GM04504 (cell line): ENCODE measurements around the gene ATP5F1C.
"Not testable (repeated sequence)": the region's sequence is repeated elsewhere in the genome, so short reads cannot be mapped to it uniquely, and the experiment has no call there.

Experiments
- DNase-seq: peaks from one replicate; pipeline ENCODE4 v3.0.0-alpha.2; 2012; ENCODE audit warnings: low read depth

Gene ATP5F1C

GRCh38 chr10:7794251-7795026 is 6.5 kb downstream of the ATP5F1C start:
- no peak for DNase-seq

DNA sequence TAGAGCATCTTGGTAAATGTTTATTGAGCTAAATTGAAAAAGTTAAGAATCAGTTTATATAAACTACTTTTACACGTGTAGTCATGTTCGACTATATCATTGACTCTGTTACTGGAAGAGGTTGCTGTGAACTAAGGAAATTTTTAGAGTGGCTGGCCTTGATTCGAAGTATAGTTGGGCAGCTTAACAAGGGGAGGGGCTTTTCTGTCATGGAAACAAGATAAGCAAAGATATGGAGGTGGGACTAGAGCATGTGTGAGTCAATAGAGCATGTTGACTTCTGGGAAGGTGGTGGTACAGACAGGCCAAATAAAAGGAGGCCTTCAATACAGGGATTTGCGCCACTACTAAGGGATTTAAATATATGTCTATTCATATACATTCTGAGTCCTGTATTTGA is 7.6 kb downstream of the ATP5F1C start:
- DNase-seq: no peak

- DNase-seq: peak; percentile 64
These were observed 9.6 kb downstream of the ATP5F1C start for GRCh38 chr10:7797582-7797981.

GRCh38 chr10:7802606-7803005 is 14.6 kb downstream of the ATP5F1C start:
- DNase-seq: no peak

- no peak for DNase-seq
These were observed 16.2 kb downstream of the ATP5F1C start for GRCh38 chr10:7804216-7804615.

- no peak for DNase-seq
These were observed 16.8 kb downstream of the ATP5F1C start for GRCh38 chr10:7804741-7805140.

DNA sequence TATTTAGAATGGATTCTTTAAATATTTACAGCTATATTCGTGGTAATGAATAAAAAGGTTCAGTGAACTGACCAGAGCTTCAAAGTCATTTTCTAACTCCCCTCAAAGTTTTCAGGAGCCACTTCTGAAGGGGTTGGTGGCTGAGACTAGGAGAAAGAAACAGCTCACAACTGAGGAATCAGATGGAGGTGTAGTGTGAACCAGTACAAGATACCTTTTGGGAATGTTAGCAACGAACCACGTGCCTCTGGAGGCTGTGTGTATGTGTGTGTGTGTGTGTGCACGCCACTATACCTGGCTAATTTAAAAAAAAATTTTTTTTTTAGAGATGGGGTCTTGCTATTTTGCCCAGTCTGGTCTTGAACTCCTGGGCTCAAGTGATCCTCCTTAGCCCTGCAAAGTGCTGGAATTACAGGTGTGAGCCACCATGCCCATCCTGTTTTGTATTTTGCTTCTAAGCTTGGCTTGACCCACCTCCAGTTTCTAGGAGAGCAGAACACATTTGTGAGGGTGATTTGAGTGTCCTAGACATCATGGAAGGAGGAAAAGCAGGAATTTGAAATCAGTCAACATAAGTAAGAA is 20.8 kb downstream of the ATP5F1C start:
- no peak for DNase-seq

DNA sequence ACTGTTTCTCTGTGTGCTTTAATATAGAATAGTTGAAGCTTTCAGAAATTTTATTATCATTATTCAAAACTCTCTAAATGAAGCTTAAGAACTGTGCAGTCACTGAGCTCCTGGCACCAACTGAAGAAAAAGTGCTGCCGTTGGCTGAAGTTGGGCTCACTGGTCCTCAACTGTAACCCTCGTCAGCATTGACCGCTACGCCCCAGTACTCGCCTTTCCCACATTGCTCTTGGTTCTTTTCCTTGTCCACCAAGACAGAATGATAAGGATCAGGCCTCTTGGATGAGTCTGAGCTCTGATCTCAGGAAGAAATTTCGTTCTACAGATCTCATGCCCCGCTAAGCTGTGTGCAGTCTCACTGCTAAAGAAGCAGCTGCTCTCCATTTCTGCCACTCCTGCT is 22.5 kb downstream of the ATP5F1C start:
- DNase-seq: no peak

GRCh38 chr10:7811000-7811399 is 23.0 kb downstream of the ATP5F1C start:
- no peak for DNase-seq

DNA sequence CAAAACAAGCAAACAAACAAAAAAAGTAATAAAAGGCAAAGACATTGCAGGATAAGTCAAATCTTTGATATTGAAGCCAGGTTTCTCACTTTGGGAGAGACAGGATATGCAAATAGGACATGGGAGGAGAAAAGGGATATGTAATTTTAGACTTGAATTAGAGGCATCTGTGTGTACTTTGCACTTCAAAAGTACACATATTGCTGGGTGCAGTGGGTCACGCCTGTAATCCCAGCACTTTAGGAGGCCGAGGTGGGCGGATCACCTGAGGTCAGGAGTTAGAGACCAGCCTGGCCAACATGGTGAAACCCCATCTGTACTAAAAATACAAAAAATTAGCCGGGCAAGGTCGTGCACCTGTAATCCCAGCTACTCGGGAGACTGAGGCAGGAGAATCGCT is 23.8 kb downstream of the ATP5F1C start:
- DNase-seq: not testable (repeated sequence)

GRCh38 chr10:7813481-7813880 is 25.5 kb downstream of the ATP5F1C start:
- DNase-seq: no peak

- DNase-seq: no peak
These were observed 29.6 kb downstream of the ATP5F1C start for GRCh38 chr10:7817576-7817975.

DNA sequence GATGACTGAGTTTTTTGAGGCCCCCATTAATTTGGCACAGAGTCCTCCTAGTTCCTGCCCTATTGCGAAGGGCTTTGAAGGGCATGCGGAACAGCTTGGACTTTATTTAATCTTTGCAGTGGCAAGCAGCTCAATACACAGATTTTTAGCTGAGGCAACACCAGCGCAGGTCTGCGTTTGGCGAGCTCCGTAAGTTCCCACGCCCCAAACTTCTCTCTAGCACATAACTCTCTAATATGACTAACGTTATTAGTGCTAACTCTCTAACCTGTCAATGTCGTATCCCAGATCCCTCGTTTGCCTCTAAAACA is 30.0 kb downstream of the ATP5F1C start:
- no peak for DNase-seq

DNA sequence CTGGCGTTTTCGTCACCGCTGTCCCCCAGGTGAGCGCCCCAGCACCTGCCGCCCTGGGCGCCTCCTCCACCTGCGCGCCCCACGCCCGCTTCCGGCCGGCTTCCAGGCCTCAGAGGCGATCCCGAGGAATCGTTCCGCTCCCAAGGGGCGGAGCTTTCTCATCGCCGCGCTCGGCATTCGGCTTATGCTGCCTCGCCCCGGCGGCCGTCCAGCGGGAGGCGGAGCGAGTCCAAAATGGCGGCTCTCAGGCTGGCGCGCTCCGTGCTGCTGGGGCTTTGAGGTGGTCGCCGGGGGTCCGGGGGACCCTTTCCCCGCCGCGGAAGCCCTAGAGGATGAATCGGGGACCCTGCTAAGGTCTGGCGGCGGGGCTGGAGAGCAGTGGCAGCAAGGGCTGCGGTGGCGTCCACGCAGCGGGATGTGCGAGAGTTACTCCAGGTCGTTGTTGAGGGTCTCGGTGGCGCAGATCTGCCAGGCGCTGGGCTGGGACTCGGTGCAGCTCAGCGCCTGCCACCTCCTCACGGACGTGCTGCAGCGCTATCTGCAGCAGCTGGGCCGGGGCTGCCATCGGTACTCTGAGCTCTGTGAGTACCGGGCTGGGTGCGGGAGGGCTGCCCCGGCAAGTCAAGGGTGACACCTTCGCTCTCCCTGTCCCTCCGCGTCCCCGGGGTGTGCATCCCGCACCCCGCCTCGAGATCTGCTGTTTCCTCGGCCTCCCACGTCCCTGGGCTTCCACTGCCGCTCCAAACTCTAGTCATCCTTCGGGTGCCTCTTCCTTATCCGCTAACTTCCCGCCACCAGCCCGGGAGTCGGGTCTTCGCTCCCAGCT is 30.5 kb downstream of the ATP5F1C start, which contains the start of gene TAF3:
Gene TAF3, plus strand, starts transcription at position 211 of the 826 bp plus-strand sequence. Its CDS starts 205 bp downstream, at position 416.
- peak; percentile 72 for DNase-seq

DNA sequence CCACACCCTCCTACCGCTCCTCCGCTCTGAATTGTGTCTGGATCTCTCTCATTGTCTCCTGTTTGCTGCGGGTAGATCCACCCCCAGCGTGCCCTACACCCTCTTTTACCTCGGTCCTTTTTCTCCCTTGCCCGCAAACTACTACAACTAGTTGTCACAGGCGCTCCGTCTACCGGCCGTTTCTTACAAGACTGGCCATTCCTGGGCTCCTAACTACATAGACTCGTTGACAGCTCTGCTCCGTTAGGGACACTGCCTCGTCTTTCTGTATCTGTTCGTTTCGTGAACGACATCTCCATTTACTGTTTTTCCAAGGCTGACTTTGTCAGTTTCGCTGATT is 31.1 kb downstream of the ATP5F1C start:
- no peak for DNase-seq

- no peak for DNase-seq
These were observed 36.3 kb downstream of the ATP5F1C start for GRCh38 chr10:7824251-7824650.

DNA sequence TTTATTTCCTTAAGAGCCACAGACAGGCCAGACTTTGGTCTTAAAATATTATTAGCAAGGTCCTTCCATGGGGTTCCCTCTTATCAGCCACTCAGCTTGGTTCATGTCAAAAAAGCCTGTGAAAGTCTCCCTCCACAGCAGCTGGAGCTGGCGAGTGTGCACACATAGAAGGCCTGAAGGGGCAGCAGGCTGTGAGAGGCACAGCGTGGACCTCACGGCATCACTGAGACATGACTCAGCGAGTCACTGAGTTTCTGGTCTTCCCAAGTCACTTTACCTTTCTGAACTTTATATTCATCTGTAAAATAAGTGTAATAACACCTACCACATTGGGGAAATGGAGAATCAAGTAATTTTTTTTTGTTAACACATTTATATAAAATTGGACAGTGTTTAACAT is 39.0 kb downstream of the ATP5F1C start:
- no peak for DNase-seq

GRCh38 chr10:7829289-7829834 is 41.4 kb downstream of the ATP5F1C start:
- DNase-seq: no peak

DNA sequence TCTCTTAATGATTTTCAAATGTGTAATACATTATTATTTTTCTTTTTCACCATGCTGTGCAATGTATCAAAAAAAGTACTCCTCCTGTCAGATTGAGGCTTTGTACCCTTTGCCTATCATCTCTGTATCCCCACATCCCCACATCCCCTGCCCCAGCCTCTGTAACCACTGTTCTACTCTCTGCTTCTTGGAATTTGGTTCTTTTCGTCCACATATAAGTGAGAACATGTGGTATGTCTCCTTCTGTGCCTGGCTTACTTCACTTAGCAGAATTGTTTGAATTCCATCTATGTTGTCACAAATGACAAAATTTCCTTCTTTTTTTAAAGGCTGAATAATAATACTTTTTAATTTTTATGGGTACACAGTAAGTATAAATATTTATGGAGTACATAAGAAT is 44.1 kb downstream of the ATP5F1C start:
- DNase-seq: no peak

DNA sequence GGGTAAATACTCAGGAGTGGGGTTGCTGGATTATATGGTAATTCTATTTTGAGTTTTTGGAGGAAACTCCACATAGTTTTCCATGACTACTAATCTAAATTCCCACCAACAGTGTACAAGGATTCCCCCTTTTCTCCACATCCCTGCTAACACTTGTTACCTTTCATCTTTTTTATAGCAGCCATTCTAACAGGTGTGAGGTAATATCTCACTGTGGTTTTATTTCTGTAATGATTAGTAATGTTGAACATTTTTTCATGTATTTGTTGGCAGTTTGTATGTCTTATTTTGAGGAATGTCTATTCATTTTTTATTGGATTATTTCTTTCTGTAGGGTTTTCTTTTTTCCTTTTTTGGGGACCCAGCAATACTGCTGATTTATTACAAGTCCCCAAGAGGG is 45.2 kb downstream of the ATP5F1C start:
- no peak for DNase-seq

GRCh38 chr10:7834262-7834661 is 46.3 kb downstream of the ATP5F1C start:
- no peak for DNase-seq

GRCh38 chr10:7836571-7836970 is 48.6 kb downstream of the ATP5F1C start:
- DNase-seq: no peak

- peak; percentile 17 for DNase-seq
These were observed 58.6 kb downstream of the ATP5F1C start for GRCh38 chr10:7846591-7846990.
